ENCODE measurements around the gene GORAB. TPM values are rescaled to one million over a fixed set of nuclear protein-coding genes. Genes with fewer than 3 reads are reported as not detected.

GORAB gene, protein sequence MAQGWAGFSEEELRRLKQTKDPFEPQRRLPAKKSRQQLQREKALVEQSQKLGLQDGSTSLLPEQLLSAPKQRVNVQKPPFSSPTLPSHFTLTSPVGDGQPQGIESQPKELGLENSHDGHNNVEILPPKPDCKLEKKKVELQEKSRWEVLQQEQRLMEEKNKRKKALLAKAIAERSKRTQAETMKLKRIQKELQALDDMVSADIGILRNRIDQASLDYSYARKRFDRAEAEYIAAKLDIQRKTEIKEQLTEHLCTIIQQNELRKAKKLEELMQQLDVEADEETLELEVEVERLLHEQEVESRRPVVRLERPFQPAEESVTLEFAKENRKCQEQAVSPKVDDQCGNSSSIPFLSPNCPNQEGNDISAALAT
- 19.7 and 23.7 TPM in 2 replicates for total RNA-seq

DNA sequence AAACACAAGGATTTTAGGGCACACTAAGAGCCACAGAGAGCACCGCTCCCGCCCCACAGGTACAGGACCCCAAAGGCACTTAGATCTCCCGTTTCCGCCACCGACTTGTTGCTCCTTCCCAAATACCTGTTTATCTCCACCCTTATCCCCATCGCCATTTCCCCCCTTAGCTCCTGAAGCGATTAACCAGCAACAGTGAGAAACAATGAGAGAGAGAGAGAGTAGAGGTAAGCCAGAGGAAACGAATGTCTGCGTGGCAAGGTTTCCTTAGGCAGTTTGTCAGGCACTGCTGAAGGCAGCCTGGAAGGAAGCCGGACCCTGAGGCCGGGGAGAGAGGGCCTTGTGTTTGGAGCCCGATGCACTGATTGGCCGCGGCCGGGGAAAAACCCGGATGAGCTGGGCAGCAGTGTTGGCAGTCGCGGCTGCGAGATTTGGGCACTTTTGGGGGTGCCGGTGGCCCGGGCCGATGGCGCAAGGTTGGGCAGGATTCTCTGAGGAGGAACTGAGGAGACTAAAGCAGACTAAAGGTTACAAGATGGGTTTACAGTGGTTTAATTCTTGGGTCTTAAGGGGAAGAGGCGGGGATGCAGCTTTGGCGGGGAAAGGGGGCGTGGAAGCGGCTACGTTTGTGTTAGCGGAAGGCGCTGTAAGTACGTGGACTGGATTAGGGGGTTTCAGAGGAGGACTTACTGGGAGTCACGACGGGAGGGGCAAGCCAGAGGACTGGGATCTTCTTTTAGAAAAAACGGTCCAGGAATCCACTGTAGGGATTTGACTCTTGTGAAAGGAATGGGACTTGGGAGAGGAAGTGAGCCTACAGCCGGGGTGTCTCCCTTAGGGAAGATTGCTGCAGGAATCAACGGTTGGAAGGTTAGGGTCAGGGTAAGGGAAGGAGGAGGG lies at the start of gene GORAB:
Gene GORAB, plus strand, starts transcription at position 409 of the 900 bp plus-strand sequence. Its CDS starts 58 bp downstream, at position 467.

Other genes starting within 250 kb of the GORAB start
- 154 and 219 TPM in 2 replicates for gene PRRX1, start 132.0 kb downstream of the GORAB start, total RNA-seq